Measurements from ENCODE around the gene ODAD3.
A peak's percentile ranks its signal among the peaks of the same experiment; 100 is the strongest.
"Not testable (repeated sequence)": the region's sequence is repeated elsewhere in the genome, so short reads cannot be mapped to it uniquely, and the experiment has no call there.

The ODAD3 gene

GRCh38 chr19:11435057-11435832, at the start of gene ODAD3, which contains the start of gene PRKCSH:
Gene ODAD3, minus strand, starts transcription at chr19:11435121. Its CDS starts 105 bp downstream, at chr19:11435016.
Gene PRKCSH, plus strand, starts transcription at chr19:11435635. Its CDS starts 483 bp downstream, at chr19:11436118.
- H3K4me3 Mint-ChIP-seq, result peak within 1 kb of the TSS; percentile 100
- no peaks in the 10 kb centered on the region for H3K9me3 Mint-ChIP-seq
- H3K36me3 Mint-ChIP-seq, result peaks cover 25% of the 10 kb centered on the region
- peak; percentile 99 for DNase-seq
- H3K4me1 Mint-ChIP-seq, result peaks cover 24% of the 10 kb centered on the region
- H3K27me3 Mint-ChIP-seq, result peaks cover 13% of the 10 kb centered on the region
- CTCF ChIA-PET, result interaction anchor here (0.5 to 1.9 kb wide), 8 partner anchors 9 to 428 kb away, joined by 3 to 7 read pairs (median 4); partner anchors contain the start of genes EPOR and SWSAP1
- peak within 1 kb of the TSS; percentile 97 for H3K27ac Mint-ChIP-seq

GRCh38 chr19:11483366-11484111, 48.6 kb upstream of the ODAD3 start:
- CTCF ChIA-PET, result interaction anchor here (0.6 to 2.0 kb wide), 20 partner anchors 8 to 357 kb away, joined by 3 to 19 read pairs (median 4); partner anchors contain the start of genes ELOF1, EPOR, ODAD3 and PRKCSH
- H3K4me3 Mint-ChIP-seq, result no peak overlapping the region
- H3K27me3 Mint-ChIP-seq, result peaks cover 46% of the 10 kb centered on the region
- peaks cover 21% of the 10 kb centered on the region for H3K36me3 Mint-ChIP-seq
- no peak overlapping the region for H3K27ac Mint-ChIP-seq
- DNase-seq, result no peak
- H3K9me3 Mint-ChIP-seq, result no peaks in the 10 kb centered on the region
- peaks cover 33% of the 10 kb centered on the region for H3K4me1 Mint-ChIP-seq

- H3K36me3 Mint-ChIP-seq, result peaks cover 21% of the 10 kb centered on the region
- no peaks in the 10 kb centered on the region for H3K9me3 Mint-ChIP-seq
- H3K4me3 Mint-ChIP-seq, result peak overlapping the region; percentile 54
- peaks cover 56% of the 10 kb centered on the region for H3K27me3 Mint-ChIP-seq
- H3K4me1 Mint-ChIP-seq, result peaks cover 33% of the 10 kb centered on the region
- peak overlapping the region; percentile 29 for H3K27ac Mint-ChIP-seq
- CTCF ChIA-PET, result interaction anchor here (0.6 to 2.0 kb wide), 24 partner anchors 9 to 356 kb away, joined by 3 to 19 read pairs (median 4); partner anchors contain the start of genes ELOF1, EPOR, ODAD3 and PRKCSH
- DNase-seq, result peak; percentile 89
Measured at GRCh38 chr19:11482384-11483050, 47.6 kb upstream of the ODAD3 start.

GRCh38 chr19:11481534-11482383, 46.8 kb upstream of the ODAD3 start:
- peaks cover 18% of the 10 kb centered on the region for H3K36me3 Mint-ChIP-seq
- H3K4me3 Mint-ChIP-seq, result peak overlapping the region; percentile 54
- H3K4me1 Mint-ChIP-seq, result peaks cover 33% of the 10 kb centered on the region
- CTCF ChIA-PET, result interaction anchor here (0.6 to 2.0 kb wide), 17 partner anchors 9 to 355 kb away, joined by 3 to 19 read pairs (median 4); partner anchors contain the start of genes ELOF1, EPOR, SWSAP1 and TSPAN16
- DNase-seq, result peak; percentile 84
- no peaks in the 10 kb centered on the region for H3K9me3 Mint-ChIP-seq
- peaks cover 63% of the 10 kb centered on the region for H3K27me3 Mint-ChIP-seq
- H3K27ac Mint-ChIP-seq, result peak overlapping the region; percentile 52

GRCh38 chr19:11480715-11481533, 46.0 kb upstream of the ODAD3 start, which contains the start of gene ELAVL3:
Gene ELAVL3, minus strand, starts transcription at chr19:11481046. Its CDS starts 438 bp downstream, at chr19:11480608.
- CTCF ChIA-PET, result interaction anchor here (1.7 kb wide), 1 partner anchor 12 kb away, joined by 5 read pairs; no protein-coding TSS in a partner anchor
- Mint-ChIP-seq H3K9me3 (no peaks in the 10 kb centered on the region), H3K27me3 (peaks cover 70% of the 10 kb centered on the region), H3K27ac (peak within 1 kb of the TSS; percentile 52), H3K4me3 (peak within 1 kb of the TSS; percentile 54), H3K4me1 (peaks cover 33% of the 10 kb centered on the region), H3K36me3 (peaks cover 18% of the 10 kb centered on the region)
- no peak for DNase-seq

GRCh38 chr19:11479898-11480714, 45.2 kb upstream of the ODAD3 start:
- no peak overlapping the region for H3K4me3 Mint-ChIP-seq
- CTCF ChIA-PET, result no interaction called here
- DNase-seq, result no peak
- peaks cover 78% of the 10 kb centered on the region for H3K27me3 Mint-ChIP-seq
- H3K9me3 Mint-ChIP-seq, result no peaks in the 10 kb centered on the region
- H3K27ac Mint-ChIP-seq, result no peak overlapping the region
- peaks cover 15% of the 10 kb centered on the region for H3K36me3 Mint-ChIP-seq
- H3K4me1 Mint-ChIP-seq, result peaks cover 32% of the 10 kb centered on the region

- CTCF ChIA-PET, result no interaction called here
- Mint-ChIP-seq H3K36me3 (peaks cover 10% of the 10 kb centered on the region), H3K27me3 (peaks cover 78% of the 10 kb centered on the region), H3K9me3 (no peaks in the 10 kb centered on the region), H3K4me3 (no peak overlapping the region), H3K4me1 (peaks cover 30% of the 10 kb centered on the region), H3K27ac (no peak overlapping the region)
- DNase-seq, result no peak
Measured at GRCh38 chr19:11479090-11479897, 44.4 kb upstream of the ODAD3 start.

- no peak for DNase-seq
- peaks cover 78% of the 10 kb centered on the region for H3K27me3 Mint-ChIP-seq
- peaks cover 7% of the 10 kb centered on the region for H3K36me3 Mint-ChIP-seq
- CTCF ChIA-PET, result no interaction called here
- H3K9me3 Mint-ChIP-seq, result no peaks in the 10 kb centered on the region
- peaks cover 26% of the 10 kb centered on the region for H3K4me1 Mint-ChIP-seq
- H3K27ac Mint-ChIP-seq, result no peak overlapping the region
- no peak overlapping the region for H3K4me3 Mint-ChIP-seq
Measured at GRCh38 chr19:11478167-11479089, 43.5 kb upstream of the ODAD3 start.

GRCh38 chr19:11475861-11476260, 40.9 kb upstream of the ODAD3 start:
- CTCF ChIA-PET, result interaction anchor here (1.4 kb wide), 1 partner anchor 93 kb away, joined by 3 read pairs; no protein-coding TSS in a partner anchor
- no peak for DNase-seq
- Mint-ChIP-seq H3K36me3 (peaks cover 2% of the 10 kb centered on the region), H3K4me3 (no peak overlapping the region), H3K9me3 (no peaks in the 10 kb centered on the region), H3K4me1 (peaks cover 5% of the 10 kb centered on the region), H3K27me3 (peaks cover 71% of the 10 kb centered on the region), H3K27ac (no peak overlapping the region)

GRCh38 chr19:11475343-11475742, 40.4 kb upstream of the ODAD3 start:
- H3K4me3 Mint-ChIP-seq, H3K27ac Mint-ChIP-seq, H3K9me3 Mint-ChIP-seq, H3K4me1 Mint-ChIP-seq, DNase-seq, H3K36me3 Mint-ChIP-seq: not testable (repeated sequence)
- peaks cover 66% of the 10 kb centered on the region for H3K27me3 Mint-ChIP-seq
- CTCF ChIA-PET, result interaction anchor here (1.4 kb wide), 1 partner anchor 92 kb away, joined by 3 read pairs; no protein-coding TSS in a partner anchor

Measured in activated naive CD4-positive, alpha-beta T cell treated with anti-CD3 and anti-CD28 coated beads, Interleukin-2, amount 10 ng/mL, durations not matched to agents 7 days and 5 days (primary cell).